ENCODE results near the gene DIS3L2. TPM values are rescaled to one million over a fixed set of nuclear protein-coding genes. Genes with fewer than 3 reads are reported as not detected.

DIS3L2 gene
- total and polyA plus RNA-seq, 8 donors = 13.0 to 24.0 (median 16.8) TPM

GRCh38 chr2:232126301-232127099, 165.0 kb downstream of the DIS3L2 start:
- ATAC-seq = no peak
- TF ChIP-seq CTCF (IDR thresholded peaks at IDR 0.05) = no peak
- 91 to 97% methylated on average over 5 of the region's 5 CpGs for WGBS, 2 donors
- Histone ChIP-seq H3K9me3 (no peaks in the 10 kb centered on the region), H3K36me3 (no peaks in the 10 kb centered on the region), H3K4me3 (no peak overlapping the region), H3K4me1 (peaks cover 0 to 10% (median 0%) of the 10 kb centered on the region in 3 donors), H3K27ac (no peak overlapping the region), H3K27me3 (no peaks in the 10 kb centered on the region)
- FAIRE-seq = no peak
- intact Hi-C loops (cut with DNase I) = no loop called here
- no peak for DNase-seq

DNA sequence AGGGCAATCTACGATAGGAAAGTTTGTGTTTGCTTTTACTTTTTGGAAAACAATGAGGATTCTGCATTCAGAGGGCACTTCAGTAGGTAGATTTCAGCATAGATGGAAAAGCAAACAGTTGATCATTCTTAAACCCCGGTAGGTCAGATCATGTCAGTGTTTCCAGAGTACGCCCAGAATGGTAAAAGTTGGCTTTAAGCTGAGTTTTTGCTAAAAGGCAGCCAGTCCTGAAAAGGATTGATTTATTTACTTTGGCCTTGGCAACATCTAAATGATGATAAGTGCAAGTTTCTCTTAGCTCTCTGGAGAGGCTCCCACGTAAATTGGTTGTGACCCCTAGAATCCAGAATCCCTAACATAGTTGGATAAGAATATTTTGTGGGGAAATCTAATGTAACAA, 168.0 kb downstream of the DIS3L2 start:
- Histone ChIP-seq H3K9me3 (no peaks in the 10 kb centered on the region), H3K27me3 (no peaks in the 10 kb centered on the region), H3K4me3 (no peak overlapping the region), H3K4me1 (peaks cover 3 to 10% (median 3%) of the 10 kb centered on the region in 3 donors), H3K27ac (peak overlapping the region in 1 of 4 donors; percentile 0), H3K36me3 (no peaks in the 10 kb centered on the region)
- 7 to 10% methylated on average over 4 of the region's 4 CpGs for WGBS, 2 donors
- peak; percentile 50 to 75 (median 67) for ATAC-seq
- no peak for TF ChIP-seq CTCF (IDR thresholded peaks at IDR 0.05)
- no peak for FAIRE-seq
- DNase-seq = no peak
- intact Hi-C loops (cut with DNase I) = no loop called here

DNA sequence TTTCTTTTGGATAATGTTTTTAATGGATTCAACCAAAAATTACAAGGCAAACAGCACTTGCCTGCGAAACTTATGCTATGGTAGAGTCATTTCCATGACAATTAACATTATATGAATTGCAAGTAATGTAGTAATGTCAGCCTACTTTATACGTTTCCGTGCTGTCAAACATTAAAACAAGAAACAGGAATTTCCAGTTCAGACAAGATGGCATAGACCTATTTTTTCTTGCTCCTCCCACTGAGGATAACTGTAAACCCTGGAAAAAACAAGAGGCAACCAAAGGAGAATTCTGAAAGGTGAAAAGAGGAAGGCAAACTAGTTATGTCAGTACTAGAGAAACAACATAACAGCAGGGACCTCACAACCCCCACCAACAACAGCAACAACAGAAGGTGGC, 170.7 kb downstream of the DIS3L2 start:
- no peaks in the 10 kb centered on the region for H3K9me3 ChIP-seq
- H3K27ac ChIP-seq = no peak overlapping the region
- H3K36me3 ChIP-seq = no peaks in the 10 kb centered on the region
- H3K27me3 ChIP-seq = no peaks in the 10 kb centered on the region
- no peak for TF ChIP-seq CTCF (IDR thresholded peaks at IDR 0.05)
- FAIRE-seq (no peak), DNase-seq (no peak), ATAC-seq (peak in 3 of 4 donors; percentile 35 to 72 (median 37))
- intact Hi-C loops (cut with DNase I) = no loop called here
- whole genome bisulfite sequencing, 2 donors = 48 to 49% methylated on average over 3 of the region's 3 CpGs
- H3K4me3 ChIP-seq = no peak overlapping the region
- peaks cover 3 to 10% (median 3%) of the 10 kb centered on the region in 3 donors for H3K4me1 ChIP-seq

DNA sequence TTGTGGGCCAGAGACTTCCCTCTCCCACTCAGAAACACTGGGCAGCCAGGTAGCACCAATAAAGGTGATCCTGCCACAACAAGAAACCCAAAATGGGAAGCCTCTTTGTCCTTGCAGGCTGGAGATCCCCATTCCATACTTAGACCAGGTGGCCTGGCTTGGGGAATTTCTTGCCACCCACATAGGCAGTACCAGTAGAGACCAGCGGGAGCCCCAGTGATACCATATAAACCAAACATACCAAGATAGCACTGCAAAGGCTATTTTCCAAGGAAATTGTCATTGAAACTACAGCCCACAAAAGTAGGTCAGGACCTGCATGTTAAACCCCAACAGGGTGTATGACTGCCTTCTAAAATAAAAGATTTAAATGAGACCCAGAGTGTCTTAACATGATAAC, 171.6 kb downstream of the DIS3L2 start:
- peaks cover 3 to 10% (median 3%) of the 10 kb centered on the region in 3 donors for H3K4me1 ChIP-seq
- ATAC-seq = no peak
- no peak overlapping the region for H3K4me3 ChIP-seq
- H3K27me3 ChIP-seq = no peaks in the 10 kb centered on the region
- FAIRE-seq = no peak
- DNase-seq = no peak
- WGBS, 2 donors = 96 to 97% methylated on average over 1 of the region's 1 CpG
- no peaks in the 10 kb centered on the region for H3K36me3 ChIP-seq
- H3K9me3 ChIP-seq = no peaks in the 10 kb centered on the region
- intact Hi-C loops (cut with DNase I) = no loop called here
- H3K27ac ChIP-seq = no peak overlapping the region
- TF ChIP-seq CTCF (IDR thresholded peaks at IDR 0.05) = no peak

GRCh38 chr2:232134939-232135338, 173.4 kb downstream of the DIS3L2 start:
- no peak for TF ChIP-seq CTCF (IDR thresholded peaks at IDR 0.05)
- ATAC-seq = no peak
- no peak for FAIRE-seq
- no peak overlapping the region for H3K4me3 ChIP-seq
- intact Hi-C loops (cut with DNase I) = no loop called here
- no peak for DNase-seq
- WGBS, 2 donors = 78 to 80% methylated on average over 4 of the region's 4 CpGs
- H3K36me3 ChIP-seq = no peaks in the 10 kb centered on the region
- H3K4me1 ChIP-seq = peaks cover 3 to 9% (median 3%) of the 10 kb centered on the region in 3 donors
- no peaks in the 10 kb centered on the region for H3K27me3 ChIP-seq
- no peak overlapping the region for H3K27ac ChIP-seq
- H3K9me3 ChIP-seq = no peaks in the 10 kb centered on the region

All from pancreas (tissue), 10 donors.